GM21515 (cell line): Measurements from ENCODE around the gene NSFL1C.
A peak's percentile ranks its signal among the peaks of the same experiment; 100 is the strongest.

Experiments used
- ATAC-seq: cut with Tn5 transposase; IDR thresholded peaks from one replicate; pipeline ENCODE4 v1.9.1; 2021; ENCODE audit not compliant: unreplicated experiment

The NSFL1C gene

GRCh38 chr20:1462834-1463233 lies 3.8 kb downstream of the NSFL1C start:
- ATAC-seq: no peak

DNA sequence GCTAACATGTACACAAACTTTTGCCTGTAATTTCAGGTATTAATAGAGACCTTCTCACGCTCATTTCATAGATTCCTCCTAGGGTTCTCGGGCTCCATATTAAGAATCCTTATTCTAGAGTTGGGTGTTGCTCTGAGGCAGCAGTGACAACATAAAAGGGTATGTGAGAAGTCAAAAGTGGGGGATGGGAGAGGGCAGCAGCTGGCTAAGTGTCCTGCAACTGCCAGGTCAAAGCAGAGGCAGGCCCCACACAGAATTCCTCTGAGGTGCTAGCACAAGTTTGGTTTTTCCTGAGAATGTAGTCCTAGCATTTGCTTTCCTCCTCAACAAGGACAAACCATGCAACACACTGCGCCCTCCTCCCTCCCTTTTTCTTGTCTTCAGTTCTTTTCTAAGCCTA lies 4.6 kb downstream of the NSFL1C start:
- ATAC-seq: no peak

- no peak for ATAC-seq
Measured at GRCh38 chr20:1460275-1460674, 6.4 kb downstream of the NSFL1C start.

DNA sequence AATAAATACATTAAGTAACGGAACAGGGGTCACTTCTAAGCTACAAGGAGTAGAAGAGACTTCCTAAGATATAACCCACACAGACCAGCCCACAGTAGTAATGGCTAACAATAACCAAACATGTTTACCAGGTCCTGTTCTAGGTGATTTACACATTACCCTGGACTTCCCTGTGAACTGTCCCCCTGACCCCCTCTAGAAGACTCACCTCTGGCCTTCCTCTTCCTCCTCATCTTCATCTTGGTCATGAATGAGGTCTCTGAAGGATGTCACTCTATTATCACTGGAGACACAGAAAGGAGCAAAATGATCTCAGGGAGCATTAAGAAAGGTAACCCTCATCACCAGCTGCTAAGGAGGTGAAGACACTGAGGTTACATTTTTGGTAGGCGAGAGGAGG lies 8.7 kb downstream of the NSFL1C start:
- ATAC-seq: no peak

DNA sequence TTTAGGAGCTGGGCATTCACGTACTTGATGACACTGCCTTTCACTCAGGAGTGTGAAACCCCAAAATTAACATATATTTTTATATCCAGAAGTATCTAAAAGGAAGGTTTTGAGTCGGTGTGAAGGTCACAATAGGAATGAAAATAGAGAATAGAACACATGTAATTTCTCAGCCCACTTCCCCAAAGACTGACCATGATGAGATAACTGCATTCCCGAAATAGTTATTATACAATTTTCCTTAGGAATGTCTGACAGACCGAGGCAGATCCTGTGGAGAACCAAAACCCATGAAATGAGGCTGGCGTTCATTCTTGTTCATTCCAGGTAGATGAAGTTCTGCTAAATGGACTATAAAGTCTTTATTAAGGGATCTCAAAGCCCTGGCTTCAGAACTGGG lies 10.3 kb downstream of the NSFL1C start:
- no peak for ATAC-seq

DNA sequence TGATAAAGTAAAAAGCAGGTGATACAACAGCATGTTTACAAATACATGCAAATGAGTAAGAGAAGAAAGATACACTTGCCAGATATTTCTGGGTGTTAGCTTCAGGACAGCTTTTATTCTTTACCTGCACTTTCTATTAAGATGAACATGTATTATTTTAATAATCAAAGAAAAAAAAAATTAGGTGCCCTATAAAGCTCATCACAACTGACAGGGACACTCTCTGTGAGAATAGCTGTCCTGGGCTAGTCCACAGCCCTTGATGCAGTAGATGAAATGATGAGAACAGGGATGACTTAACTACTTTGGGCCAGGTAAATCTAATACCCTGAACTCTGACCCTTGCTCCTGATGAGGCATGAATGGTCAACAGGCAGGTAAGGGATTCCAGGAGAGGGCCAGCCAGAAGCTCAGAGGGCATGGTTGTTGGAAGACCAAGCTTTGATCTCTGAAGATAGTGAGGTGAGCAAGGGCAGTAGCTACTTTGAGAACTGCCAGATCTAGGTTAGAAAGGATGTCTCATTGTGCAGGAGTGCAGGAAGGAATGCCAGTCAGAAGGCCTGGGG lies 15.6 kb downstream of the NSFL1C start:
- ATAC-seq: no peak

GRCh38 chr20:1449370-1449769 lies 17.3 kb downstream of the NSFL1C start:
- no peak for ATAC-seq

GRCh38 chr20:1448081-1448620 lies 18.5 kb downstream of the NSFL1C start:
- ATAC-seq: no peak

DNA sequence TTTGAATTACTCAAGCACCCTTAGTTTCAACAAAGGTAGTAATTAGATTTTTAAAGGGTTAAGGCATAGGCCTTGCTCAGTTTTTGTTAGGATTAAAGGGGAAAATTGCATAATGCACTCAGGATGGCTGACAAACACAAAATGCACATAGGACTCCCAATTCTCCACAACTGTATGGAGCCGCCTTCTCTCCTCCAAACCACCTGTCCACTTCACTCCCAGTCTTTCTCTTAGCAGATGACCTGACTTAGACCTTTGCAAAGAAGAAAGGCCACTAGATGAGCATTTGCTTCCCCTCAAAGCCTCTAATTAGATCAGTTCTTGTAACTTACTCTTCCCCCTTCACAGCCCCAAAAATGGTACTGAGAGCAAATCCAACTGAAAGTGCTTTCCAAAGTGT lies 20.1 kb downstream of the NSFL1C start:
- ATAC-seq: no peak

GRCh38 chr20:1443085-1443484 lies 23.6 kb downstream of the NSFL1C start:
- no peak for ATAC-seq

DNA sequence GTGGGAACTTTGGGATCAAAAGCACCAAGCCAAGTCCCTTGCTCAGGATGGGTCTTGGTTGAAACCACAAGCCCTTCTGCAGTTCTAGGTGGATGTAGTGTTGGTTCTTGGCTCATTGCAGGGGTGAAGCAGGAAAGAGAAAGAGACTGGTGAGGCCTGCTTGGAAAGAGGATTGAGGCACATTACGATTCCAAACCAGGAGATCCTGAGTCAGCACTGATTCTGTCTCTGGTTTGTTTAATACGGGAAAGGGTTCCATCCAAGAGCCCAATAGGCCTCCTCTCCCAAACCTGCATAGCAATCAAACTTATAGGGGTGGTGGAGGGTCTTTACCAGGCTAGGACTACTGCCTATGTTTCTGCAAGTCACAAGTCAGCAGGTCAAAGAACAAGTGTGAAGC lies 24.3 kb downstream of the NSFL1C start:
- no peak for ATAC-seq

DNA sequence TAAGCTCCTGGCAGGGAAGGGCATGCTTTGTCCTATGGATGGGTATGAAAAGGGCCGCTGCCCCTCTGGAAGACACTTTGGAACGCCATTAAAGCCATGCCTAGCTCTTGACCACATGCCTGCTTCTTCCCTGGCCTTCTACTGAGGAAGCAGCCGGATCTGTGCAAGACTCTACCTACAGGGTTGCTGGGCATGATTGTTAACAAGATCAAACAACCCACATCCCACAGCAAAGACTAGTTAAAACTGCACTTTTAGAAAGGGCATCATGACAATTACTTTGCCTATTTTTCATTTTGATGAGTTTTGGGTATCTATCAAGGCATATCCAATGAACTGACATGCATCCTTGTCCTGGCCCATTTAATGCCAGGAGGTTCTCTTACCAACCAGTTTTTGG lies 25.5 kb downstream of the NSFL1C start:
- no peak for ATAC-seq

- ATAC-seq: no peak
Measured at GRCh38 chr20:1440024-1440423, 26.6 kb downstream of the NSFL1C start.

DNA sequence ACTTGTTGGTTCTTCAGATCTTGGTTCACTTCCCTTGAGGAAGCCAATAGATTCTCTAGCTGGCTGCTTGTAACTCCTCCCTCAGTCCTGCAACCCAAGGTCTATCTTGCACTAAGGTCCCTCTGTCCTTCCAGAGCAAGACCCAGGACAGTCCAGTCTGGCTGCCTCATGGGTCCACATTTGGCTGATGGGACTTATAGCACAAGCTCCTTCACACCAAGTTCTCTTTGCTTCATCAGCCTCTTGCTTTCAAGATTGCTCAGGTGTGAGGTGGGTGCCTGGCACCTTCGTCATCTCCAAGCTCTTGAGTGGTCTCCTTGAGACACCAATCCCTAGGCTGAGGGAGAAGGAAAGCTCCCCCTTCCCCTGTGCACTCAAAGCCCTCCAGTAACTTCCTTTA lies 28.3 kb downstream of the NSFL1C start:
- no peak for ATAC-seq

DNA sequence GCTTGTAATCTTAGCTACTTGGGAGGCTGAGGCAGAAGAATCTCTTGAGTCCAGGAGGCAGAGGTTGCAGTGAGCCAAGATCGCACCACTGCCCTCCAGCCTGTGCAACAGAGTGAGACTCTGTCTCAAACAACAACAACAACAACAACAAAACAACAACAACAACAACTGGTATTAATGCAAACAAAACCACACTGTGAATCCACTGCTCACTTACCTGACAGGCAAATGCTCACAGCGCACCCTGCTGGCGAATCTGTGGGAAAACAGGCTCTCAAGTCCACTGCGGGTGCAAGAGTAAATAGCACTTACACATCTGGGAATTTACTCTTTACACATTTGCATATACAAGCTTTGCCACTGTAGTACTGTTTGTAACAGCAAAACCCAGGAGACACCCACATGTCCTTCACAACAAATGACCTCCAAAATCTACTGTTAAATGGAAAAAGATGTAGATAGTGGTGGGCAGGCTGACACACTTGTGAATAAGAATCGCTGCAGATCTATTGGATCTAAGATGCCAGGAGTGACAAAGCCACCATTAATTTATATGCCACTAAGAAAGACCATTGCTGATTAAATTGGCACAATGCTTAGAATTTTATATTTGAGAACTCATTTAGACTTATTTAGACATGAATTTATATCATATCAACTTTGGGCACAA lies 29.3 kb downstream of the NSFL1C start:
- ATAC-seq: no peak

GRCh38 chr20:1436263-1436662 lies 30.4 kb downstream of the NSFL1C start:
- no peak for ATAC-seq

DNA sequence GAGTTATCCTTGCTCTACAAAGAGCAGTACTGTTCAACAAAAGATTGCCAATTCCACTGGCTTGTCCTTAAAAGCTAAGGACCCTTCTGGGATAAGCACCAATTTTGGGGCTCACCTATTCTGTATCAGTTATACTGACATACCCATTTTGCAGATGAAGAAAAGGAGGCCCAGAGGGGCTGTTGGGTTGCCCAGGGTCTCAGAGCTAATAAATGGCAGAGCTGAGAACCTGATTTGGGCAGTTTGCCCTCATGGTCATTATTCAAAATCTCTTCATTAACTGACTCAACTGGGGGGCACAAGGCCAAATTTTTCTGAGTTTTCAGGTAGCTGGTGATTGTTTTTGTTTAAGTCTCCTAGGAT lies 31.3 kb downstream of the NSFL1C start:
- ATAC-seq: no peak

DNA sequence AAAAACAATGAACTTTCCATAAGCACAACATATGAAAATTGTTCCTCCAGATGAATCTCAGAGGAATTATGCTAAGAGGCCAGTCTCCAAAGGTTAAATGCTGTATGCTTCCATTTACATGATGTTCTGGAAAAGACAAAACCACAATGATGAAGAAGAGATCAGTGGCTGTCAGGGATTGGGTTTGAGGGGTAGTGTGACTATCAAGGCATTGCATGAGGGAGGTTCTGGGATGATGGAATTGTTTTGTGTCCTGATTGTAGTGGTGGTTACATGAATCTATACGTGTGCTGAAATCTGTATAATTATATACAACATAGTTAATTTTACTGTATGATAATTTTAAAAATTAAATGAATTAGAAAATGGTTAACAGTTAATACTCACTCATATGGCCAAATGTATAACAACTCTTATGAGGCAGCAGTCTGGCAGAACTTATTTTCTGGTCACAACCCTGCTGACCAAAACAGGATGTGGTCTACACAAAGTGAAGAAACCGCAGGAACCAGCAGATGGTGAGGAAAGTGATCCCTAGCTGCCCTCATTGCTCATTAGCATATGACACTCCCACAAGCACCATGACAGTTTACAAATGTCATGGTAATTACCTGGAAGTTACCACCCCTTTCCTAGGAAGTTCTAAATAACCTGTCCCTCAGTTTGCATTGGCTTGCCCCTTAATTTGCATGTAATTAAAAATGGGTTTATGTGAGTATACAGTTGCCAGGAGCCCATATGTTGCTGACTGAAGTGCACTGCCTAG lies 31.9 kb downstream of the NSFL1C start:
- peak; percentile 80 for ATAC-seq

DNA sequence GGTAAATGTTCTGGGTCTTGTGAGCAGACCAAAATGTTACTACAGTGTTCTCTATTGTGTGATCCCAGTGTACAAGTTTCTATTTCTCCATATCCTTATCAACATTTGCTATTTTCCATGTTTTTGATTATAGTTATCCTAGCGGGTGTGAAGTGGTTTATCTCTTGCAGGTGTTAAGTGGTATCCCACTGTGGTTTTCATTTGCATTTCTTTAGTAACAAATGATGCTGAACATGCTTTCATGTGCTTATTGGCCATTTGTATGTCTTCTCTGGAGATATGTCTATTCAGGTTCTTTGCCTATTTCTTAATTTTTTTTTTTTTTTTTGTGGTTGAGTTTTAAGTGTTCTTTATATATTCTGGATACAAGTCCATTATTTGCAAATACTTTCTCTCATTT lies 35.5 kb downstream of the NSFL1C start:
- no peak for ATAC-seq

DNA sequence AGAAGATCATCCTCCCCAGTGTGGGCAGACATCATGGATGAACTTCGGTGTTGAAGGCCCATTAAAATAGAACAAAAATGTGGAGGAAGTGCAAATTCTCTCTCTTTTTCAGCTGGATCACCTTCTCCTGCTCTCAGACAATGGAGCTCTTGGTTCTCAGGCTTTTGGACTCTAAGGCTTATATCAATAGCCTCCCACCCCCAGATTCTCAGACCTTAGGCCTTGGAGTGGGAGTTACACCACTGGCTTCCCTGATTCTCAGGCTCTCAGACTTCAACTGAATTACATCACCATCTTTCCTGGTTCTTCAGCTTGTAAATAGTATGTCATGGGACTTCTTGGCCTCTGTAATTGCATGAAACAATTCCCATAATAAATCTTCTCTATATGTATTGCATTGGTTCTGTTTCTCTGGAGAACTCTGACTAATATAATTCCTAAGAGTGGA lies 36.6 kb downstream of the NSFL1C start:
- ATAC-seq: no peak

DNA sequence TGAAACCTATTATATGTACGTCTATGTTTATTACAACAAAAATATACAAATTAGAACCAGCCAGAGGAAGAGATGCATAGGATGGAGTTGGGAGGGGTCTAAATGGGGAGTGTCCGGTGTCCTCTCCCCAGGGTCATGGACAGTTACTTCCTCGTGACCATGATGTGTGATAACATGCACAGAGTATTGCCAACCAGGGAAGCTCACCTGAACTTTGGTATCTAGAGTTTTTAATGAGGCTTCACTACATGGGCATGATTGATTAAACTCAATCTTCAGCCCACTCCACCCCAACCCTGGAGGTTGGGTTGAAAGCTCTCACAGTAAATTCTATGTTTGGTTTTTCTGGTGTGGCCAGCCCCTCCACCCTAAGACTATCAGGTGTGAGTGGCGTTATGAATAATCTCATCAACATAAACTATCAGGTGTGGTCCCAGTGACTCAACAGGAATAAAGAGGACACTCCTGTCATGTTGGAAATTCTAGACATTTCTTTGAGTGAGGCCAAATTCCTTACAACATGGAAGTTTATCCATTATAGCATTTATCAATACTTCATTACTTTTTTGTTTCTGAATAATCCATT lies 37.4 kb downstream of the NSFL1C start:
- ATAC-seq: no peak
